Testis (tissue), 2 donors: ENCODE measurements around the gene ST6GALNAC1.

Experiments
- CTCF ChIP-seq, 3 experiments: fragments of 450-650 bp in 2 of 3; fragments of 200-600 bp in 1 of 3; sonication (generic) in 1 of 3; IDR thresholded peaks; one replicate each; pipeline ENCODE4 v1.5.1; 2016 to 2019; ENCODE audit warnings: antibody characterized with exemption in 3 of 3, mild to moderate bottlenecking in 2 of 3, moderate library complexity in 1 of 3
- POLR2A ChIP-seq: fragments of 450-650 bp; IDR thresholded peaks from one replicate; pipeline ENCODE4 v1.6.1; 2017; ENCODE audit warnings: antibody characterized with exemption, mild to moderate bottlenecking, moderate library complexity

DNA sequence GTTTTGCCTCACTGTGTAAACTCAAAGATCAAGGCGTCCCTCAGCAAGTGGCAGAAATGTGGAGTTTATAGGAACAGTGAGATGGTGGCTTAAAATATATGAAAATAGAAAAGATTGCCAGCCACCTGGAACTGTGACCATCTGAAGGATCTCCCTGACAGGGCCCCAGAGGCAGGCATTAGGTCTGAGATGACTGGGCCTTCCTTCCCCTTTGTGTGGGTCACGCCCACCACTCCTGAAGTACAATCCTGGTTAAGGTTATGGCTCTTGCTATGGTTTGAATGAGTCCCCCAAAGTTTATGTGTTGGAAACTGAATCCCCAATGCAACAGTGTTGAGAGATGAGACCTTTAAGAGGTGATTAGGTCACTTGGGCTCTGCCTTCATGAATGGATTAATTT, 64.3 kb downstream of the ST6GALNAC1 start:
- TF ChIP-seq CTCF (IDR thresholded peaks at IDR 0.05) = no peak
- TF ChIP-seq POLR2A = no peak
